Activated CD4-positive, alpha-beta T cell treated with anti-CD3 and anti-CD28 coated beads, Interleukin-2, amount 50 U/mL, for 1 hour (primary cell): ENCODE data around the gene ASCC1.
"Not testable (repeated sequence)": the region's sequence is repeated elsewhere in the genome, so short reads cannot be mapped to it uniquely, and the experiment has no call there.

ENCODE experiments used
- DNase-seq: peaks from one replicate; pipeline ENCODE4 v3.0.0-alpha.2; 2020

Gene ASCC1

GRCh38 chr10:72215611-72216549, at the start of gene ASCC1, which contains the start of gene ANAPC16:
ASCC1 (minus strand) TSS chr10:72216276; CDS start chr10:72213298, 2,978 bp downstream.
ANAPC16 (plus strand) TSS chr10:72216012; CDS start chr10:72223915, 7,903 bp downstream.
- DNase-seq, result peak; percentile 91

GRCh38 chr10:72265508-72265907, 49.4 kb upstream of the ASCC1 start:
- DNase-seq, result no peak

GRCh38 chr10:72264536-72264935, 48.5 kb upstream of the ASCC1 start:
- no peak for DNase-seq

- peak; percentile 34 for DNase-seq
Observed at GRCh38 chr10:72263613-72264241, 47.7 kb upstream of the ASCC1 start.

- DNase-seq, result no peak
Observed at GRCh38 chr10:72261784-72262404, 45.8 kb upstream of the ASCC1 start.

GRCh38 chr10:72260976-72261783, 45.1 kb upstream of the ASCC1 start:
- DNase-seq, result peak; percentile 15

- DNase-seq, result peak; percentile 70
Observed at GRCh38 chr10:72260239-72260975, 44.3 kb upstream of the ASCC1 start.

GRCh38 chr10:72259491-72260238, 43.6 kb upstream of the ASCC1 start:
- DNase-seq, result no peak

- DNase-seq, result no peak
Observed at GRCh38 chr10:72258617-72259016, 42.5 kb upstream of the ASCC1 start.

GRCh38 chr10:72257051-72257892, 41.2 kb upstream of the ASCC1 start:
- no peak for DNase-seq

- no peak for DNase-seq
Observed at GRCh38 chr10:72255977-72256729, 40.1 kb upstream of the ASCC1 start.

GRCh38 chr10:72254813-72255568, 38.9 kb upstream of the ASCC1 start:
- peak; percentile 15 for DNase-seq

- no peak for DNase-seq
Observed at GRCh38 chr10:72253578-72253977, 37.5 kb upstream of the ASCC1 start.

GRCh38 chr10:72252972-72253371, 36.9 kb upstream of the ASCC1 start:
- DNase-seq, result no peak

GRCh38 chr10:72251635-72252034, 35.6 kb upstream of the ASCC1 start:
- DNase-seq, result no peak

GRCh38 chr10:72250666-72251065, 34.6 kb upstream of the ASCC1 start:
- no peak for DNase-seq

GRCh38 chr10:72249176-72249862, 33.2 kb upstream of the ASCC1 start:
- not testable (repeated sequence) for DNase-seq
